ENCODE data around the gene VWC2L. TPM values are rescaled to one million over a fixed set of nuclear protein-coding genes. Genes with fewer than 3 reads are reported as not detected.

The VWC2L gene
- total RNA-seq: not detected in 2 replicates

GRCh38 chr2:214410918-214411554 is at the start of gene VWC2L:
VWC2L (plus strand) TSS chr2:214411054; CDS start chr2:214414194, 3,140 bp downstream.

Measured in regular cardiac myocyte (primary cell).